HG03060 (cell line): ENCODE results near the gene CDK14.
A peak's percentile ranks its signal among the peaks of the same experiment; 100 is the strongest.
"Not testable (repeated sequence)": the region's sequence is repeated elsewhere in the genome, so short reads cannot be mapped to it uniquely, and the experiment has no call there.

Source experiments
- ATAC-seq: cut with Tn5 transposase; IDR thresholded peaks from one replicate; pipeline ENCODE4 v1.9.1; 2021; ENCODE audit warnings: low read depth, moderate number of reproducible peaks; ENCODE audit not compliant: unreplicated experiment

Gene CDK14

GRCh38 chr7:91165006-91165845, 569.1 kb downstream of the CDK14 start:
- ATAC-seq = peak; percentile 79

GRCh38 chr7:91165846-91166230, 569.7 kb downstream of the CDK14 start:
- peak; percentile 25 for ATAC-seq

GRCh38 chr7:91168871-91169829, 573.0 kb downstream of the CDK14 start:
- no peak for ATAC-seq

- ATAC-seq = no peak
Measured at GRCh38 chr7:91169830-91170191, 573.7 kb downstream of the CDK14 start.

- ATAC-seq = not testable (repeated sequence)
Measured at GRCh38 chr7:91173265-91173664, 577.1 kb downstream of the CDK14 start.

- ATAC-seq = no peak
Measured at GRCh38 chr7:91180746-91181145, 584.6 kb downstream of the CDK14 start.

- no peak for ATAC-seq
Measured at GRCh38 chr7:91181949-91182348, 585.8 kb downstream of the CDK14 start.

- ATAC-seq = no peak
Measured at GRCh38 chr7:91182819-91183764, 587.0 kb downstream of the CDK14 start.

- ATAC-seq = no peak
Measured at GRCh38 chr7:91185771-91186170, 589.6 kb downstream of the CDK14 start.

- no peak for ATAC-seq
Measured at GRCh38 chr7:91187061-91187460, 590.9 kb downstream of the CDK14 start.

GRCh38 chr7:91191771-91192170, 595.6 kb downstream of the CDK14 start:
- no peak for ATAC-seq

GRCh38 chr7:91193141-91193540, 597.0 kb downstream of the CDK14 start:
- ATAC-seq = no peak

GRCh38 chr7:91194841-91195240, 598.7 kb downstream of the CDK14 start:
- ATAC-seq = no peak

- ATAC-seq = no peak
Measured at GRCh38 chr7:91196058-91196457, 599.9 kb downstream of the CDK14 start.

- ATAC-seq = no peak
Measured at GRCh38 chr7:91198371-91198770, 602.2 kb downstream of the CDK14 start.

GRCh38 chr7:91199601-91200000, 603.5 kb downstream of the CDK14 start:
- no peak for ATAC-seq

- no peak for ATAC-seq
Measured at GRCh38 chr7:91201442-91202113, 605.5 kb downstream of the CDK14 start.

GRCh38 chr7:91206361-91206960, 610.3 kb downstream of the CDK14 start:
- ATAC-seq = no peak

GRCh38 chr7:91212582-91212981, 616.5 kb downstream of the CDK14 start:
- no peak for ATAC-seq
